Right lobe of liver (tissue), 6 donors: ENCODE results near the gene EVA1C. TPM values are rescaled to one million over a fixed set of nuclear protein-coding genes. Genes with fewer than 3 reads are reported as not detected.

ENCODE experiments used
- ATAC-seq, 4 donors: fragments of 200-7000 bp; cut with Tn5 transposase; one replicate each; pipeline ENCODE4 v1.9.1; 2020; ENCODE audit warnings: mild to moderate bottlenecking in 4 of 4, moderate library complexity in 4 of 4
- DNase-seq, 3 donors: peaks; one replicate each; pipeline ENCODE4 v3.0.0-alpha.2; 2020
- H3K27ac ChIP-seq, 3 donors: fragments of 200-600 bp; one replicate each; pipeline ENCODE4 v1.8.0; 2022
- H3K27me3 ChIP-seq, 2 donors: fragments of 200-600 bp; one replicate each; pipeline ENCODE4 v1.8.0; 2022
- H3K36me3 ChIP-seq, 4 donors: fragments of 200-600 bp; sonication (generic) in 1 of 4; one replicate each; pipeline versions ENCODE4 v1.5.1 to v1.8.0; 2017 to 2022; ENCODE audit warnings: control low read depth in 1 of 4
- H3K4me1 ChIP-seq, 4 donors: fragments of 200-600 bp; sonication (generic) in 1 of 4; one replicate each; pipeline versions ENCODE4 v1.5.1 to v1.8.0; 2017 to 2022; ENCODE audit warnings: control low read depth in 1 of 4
- H3K4me3 ChIP-seq, 3 donors: fragments of 200-600 bp; one replicate each; pipeline ENCODE4 v1.8.0; 2022
- H3K9me3 ChIP-seq, 4 donors: fragments of 200-600 bp; sonication (generic) in 1 of 4; one replicate each; pipeline versions ENCODE4 v1.5.1 to v1.8.0; 2017 to 2022; ENCODE audit warnings: control low read depth in 1 of 4
- POLR2A ChIP-seq: fragments of 450-650 bp; IDR thresholded peaks from one replicate; pipeline ENCODE4 v1.6.1; 2017; ENCODE audit warnings: antibody characterized with exemption, mild to moderate bottlenecking
- WGBS: methylation state at CpG from one replicate; pipeline ENCODE4 v1.1.6; 2018; ENCODE audit warnings: low coverage, low lambda C conversion rate; ENCODE audit not compliant: insufficient coverage; ENCODE audit errors: missing lambda C conversion rate; 5-methylcytosine and 5-hydroxymethylcytosine counted together
- intact Hi-C, 2 donors: fragments of 100-400 bp; cut with DNase I; formaldehyde crosslinking; loops; one replicate each; pipeline versions ENCODE4 v1.11.2 to v1.14.1; 2022
- total RNA-seq, 6 experiments: library from RNA; depleted of rRNA in 2 of 6; stranded (reverse); fragments of >200 nt in 2 of 6; fragmentation: NEBNext Ultra II Directional in 3 of 6; extraction: Animal tissue kit (Norgen Biotek cat#: 25700) in 3 of 6; gene quantifications; one replicate each; pipeline versions ENCODE4 v1.1.0 to v1.2.4, GENCODE V29; 2016 to 2023
- TF ChIP-seq, protein P1 (sequence below), 4 donors: fragments of 200-600 bp in 3 of 4; fragments of 450-650 bp in 1 of 4; IDR thresholded peaks; one replicate each; pipeline versions ENCODE4 v1.5.1 to v1.8.0; 2016 to 2022; ENCODE audit warnings: antibody characterized with exemption in 4 of 4, mild to moderate bottlenecking in 2 of 4
- donor health status: DM: no; HTN: yes; CAD: no.
- donor health status: DM: no; HTN: no; CAD: no.
- donor health status: DM: no; HTN: no; CAD: no.
- donor health status: DM: no; HTN: yes; CAD: no.
- donor health status: DM: no; HTN: yes; CAD: no.

The EVA1C gene
- total RNA-seq, 6 experiments from 2014 or later, result 2.4 to 5.9 (median 4.2) TPM

DNA sequence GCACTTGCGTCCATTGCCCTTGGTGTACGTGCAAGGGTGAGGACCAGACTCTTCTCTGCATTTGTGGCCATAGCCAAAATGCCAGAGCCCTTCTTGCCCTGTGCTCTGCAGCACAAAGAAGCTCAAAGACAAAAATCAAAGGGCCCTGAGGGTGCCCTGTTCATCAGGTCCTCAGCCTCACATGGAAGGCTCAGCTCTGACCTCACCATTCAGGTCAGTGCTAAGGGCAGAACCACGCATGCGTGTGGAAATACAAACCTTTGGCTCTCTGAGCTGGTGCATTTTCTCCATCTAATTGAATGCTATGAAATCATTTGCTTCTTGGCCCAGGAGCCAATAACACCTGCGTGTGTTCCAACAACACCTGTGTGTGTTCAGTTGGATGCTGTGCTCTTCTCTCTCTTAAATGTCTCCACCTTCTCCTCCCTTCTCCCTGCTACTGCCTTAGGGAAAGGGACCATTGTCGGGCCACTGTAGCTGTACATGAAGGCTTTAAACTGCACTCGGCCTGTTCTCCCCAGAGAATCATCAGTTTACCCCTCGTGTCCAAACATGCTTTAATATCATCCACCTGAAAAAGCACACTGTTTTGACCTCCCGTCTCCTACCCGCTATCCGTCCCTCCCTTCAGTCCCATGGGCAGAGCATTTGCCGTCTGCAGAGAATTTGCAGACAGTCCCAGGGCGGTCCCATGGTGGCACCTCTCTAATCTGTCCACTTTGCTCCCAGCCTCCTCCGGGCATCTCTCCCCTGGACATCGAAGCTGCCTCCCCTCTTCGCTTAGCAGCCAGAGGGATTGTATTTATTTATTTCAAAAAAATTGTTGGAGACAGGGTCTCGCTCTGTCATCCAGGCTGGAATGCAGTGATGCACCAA is 60.6 kb downstream of the EVA1C start:
- 90% methylated on average over 15 of the region's 17 CpGs for WGBS
- no peaks in the 10 kb centered on the region for H3K36me3 ChIP-seq
- ATAC-seq (no peak), DNase-seq (no peak)
- H3K27me3 ChIP-seq, result no peaks in the 10 kb centered on the region
- intact Hi-C loops, result no loop called here
- H3K9me3 ChIP-seq, result no peaks in the 10 kb centered on the region
- H3K4me1 ChIP-seq, result peaks cover 0 to 5% (median 0%) of the 10 kb centered on the region in 4 donors
- no peak overlapping the region for H3K4me3 ChIP-seq
- TF ChIP-seq POLR2A, result no peak
- TF ChIP-seq, protein P1, sequence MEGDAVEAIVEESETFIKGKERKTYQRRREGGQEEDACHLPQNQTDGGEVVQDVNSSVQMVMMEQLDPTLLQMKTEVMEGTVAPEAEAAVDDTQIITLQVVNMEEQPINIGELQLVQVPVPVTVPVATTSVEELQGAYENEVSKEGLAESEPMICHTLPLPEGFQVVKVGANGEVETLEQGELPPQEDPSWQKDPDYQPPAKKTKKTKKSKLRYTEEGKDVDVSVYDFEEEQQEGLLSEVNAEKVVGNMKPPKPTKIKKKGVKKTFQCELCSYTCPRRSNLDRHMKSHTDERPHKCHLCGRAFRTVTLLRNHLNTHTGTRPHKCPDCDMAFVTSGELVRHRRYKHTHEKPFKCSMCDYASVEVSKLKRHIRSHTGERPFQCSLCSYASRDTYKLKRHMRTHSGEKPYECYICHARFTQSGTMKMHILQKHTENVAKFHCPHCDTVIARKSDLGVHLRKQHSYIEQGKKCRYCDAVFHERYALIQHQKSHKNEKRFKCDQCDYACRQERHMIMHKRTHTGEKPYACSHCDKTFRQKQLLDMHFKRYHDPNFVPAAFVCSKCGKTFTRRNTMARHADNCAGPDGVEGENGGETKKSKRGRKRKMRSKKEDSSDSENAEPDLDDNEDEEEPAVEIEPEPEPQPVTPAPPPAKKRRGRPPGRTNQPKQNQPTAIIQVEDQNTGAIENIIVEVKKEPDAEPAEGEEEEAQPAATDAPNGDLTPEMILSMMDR (IDR thresholded peaks at IDR 0.05), result no peak
- H3K27ac ChIP-seq, result no peak overlapping the region

DNA sequence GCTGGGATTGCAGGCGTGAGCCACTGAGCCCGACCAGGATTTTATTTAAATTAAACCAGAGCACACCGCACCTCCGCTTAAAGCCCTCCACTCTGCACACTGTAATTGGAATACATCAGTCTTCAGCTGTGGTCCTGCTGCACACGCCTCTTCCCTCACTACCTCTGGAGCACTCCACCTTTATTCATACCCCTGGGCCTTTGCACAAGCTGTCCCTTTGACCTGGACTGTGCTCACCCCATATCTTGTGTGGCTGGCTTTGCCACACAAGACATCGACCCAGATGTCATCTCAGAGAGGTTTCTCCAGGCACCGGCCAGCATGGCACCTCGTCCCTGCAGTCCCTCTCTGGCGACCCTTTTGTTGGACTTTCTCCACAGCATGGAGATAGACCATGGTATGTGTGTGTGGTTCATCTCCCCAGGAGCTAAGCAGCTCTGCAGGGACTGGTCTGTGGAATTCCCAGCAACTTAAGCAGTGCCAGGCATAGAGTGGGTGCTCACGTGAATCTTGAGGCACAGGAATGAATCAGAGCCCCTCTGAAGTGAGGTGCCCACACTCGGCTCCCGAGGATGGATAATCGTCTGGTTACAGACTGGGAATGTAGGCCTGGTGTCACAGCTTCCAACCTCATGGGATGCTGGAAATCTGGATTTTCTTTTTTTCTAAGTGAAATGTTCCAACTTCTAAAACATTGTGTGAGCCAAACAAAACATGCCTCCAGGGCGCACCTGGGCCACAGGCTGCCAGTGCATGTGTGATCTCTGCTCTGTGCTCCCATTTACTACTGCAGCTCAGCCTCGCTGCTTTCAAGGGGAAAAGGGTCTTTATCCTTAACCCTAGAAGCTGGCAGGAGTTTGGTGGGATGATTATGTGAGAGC is 61.9 kb downstream of the EVA1C start:
- WGBS, result 100% methylated on average over 3 of the region's 15 CpGs
- Histone ChIP-seq H3K27ac (peak overlapping the region in 1 of 3 donors; percentile 26), H3K4me1 (peaks cover 0 to 5% (median 0%) of the 10 kb centered on the region in 4 donors), H3K4me3 (no peak overlapping the region), H3K36me3 (no peaks in the 10 kb centered on the region), H3K27me3 (no peaks in the 10 kb centered on the region), H3K9me3 (no peaks in the 10 kb centered on the region)
- no peak for ATAC-seq
- TF ChIP-seq, protein P1 (IDR thresholded peaks at IDR 0.05), result no peak
- TF ChIP-seq POLR2A, result no peak
- DNase-seq, result no peak
- intact Hi-C loops, result no loop called here

GRCh38 chr21:32475162-32475812 is 62.8 kb downstream of the EVA1C start:
- DNase-seq (no peak), ATAC-seq (peak in 2 of 4 donors; percentile 35 to 47)
- H3K27me3 ChIP-seq, result no peaks in the 10 kb centered on the region
- intact Hi-C loops, result no loop called here
- no peaks in the 10 kb centered on the region for H3K9me3 ChIP-seq
- peak overlapping the region in 1 of 3 donors; percentile 26 for H3K27ac ChIP-seq
- H3K36me3 ChIP-seq, result no peaks in the 10 kb centered on the region
- 56% methylated on average over 9 of the region's 9 CpGs for WGBS
- TF ChIP-seq, protein P1 (IDR thresholded peaks at IDR 0.05), result no peak
- no peak for TF ChIP-seq POLR2A
- peaks cover 0 to 5% (median 0%) of the 10 kb centered on the region in 4 donors for H3K4me1 ChIP-seq
- no peak overlapping the region for H3K4me3 ChIP-seq

- Histone ChIP-seq H3K9me3 (no peaks in the 10 kb centered on the region), H3K27ac (no peak overlapping the region), H3K27me3 (no peaks in the 10 kb centered on the region), H3K36me3 (no peaks in the 10 kb centered on the region), H3K4me1 (peaks cover 0 to 5% (median 0%) of the 10 kb centered on the region in 4 donors), H3K4me3 (no peak overlapping the region)
- 92% methylated on average over 4 of the region's 13 CpGs for WGBS
- intact Hi-C loops, result no loop called here
- ATAC-seq (no peak), DNase-seq (no peak)
- TF ChIP-seq, protein P1 (IDR thresholded peaks at IDR 0.05), result no peak
- no peak for TF ChIP-seq POLR2A
These were observed 64.3 kb downstream of the EVA1C start for GRCh38 chr21:32476661-32477423.
